GM13977 (cell line): ENCODE results near the gene SLC10A7.

Experiments
- DNase-seq: peaks from one replicate; pipeline ENCODE4 v3.0.0; 2012; ENCODE audit warnings: low spot score
- in situ Hi-C: fragments of 300-500 bp; cut with MboI; formaldehyde crosslinking; loops from one replicate; pipeline ENCODE4 v1.12.0; 2022; ENCODE audit warnings: low sequenced_read_pairs, low pct_unique_long_range_greater_than_20kb, mixed read lengths, inconsistent platforms; ENCODE audit not compliant: unreplicated experiment
- TF ChIP-seq, protein P1 (sequence below): IDR thresholded peaks from 2 replicates; pipeline ENCODE4 v1.5.1; 2012; ENCODE audit warnings: mild to moderate bottlenecking, control low read depth; ENCODE audit not compliant: insufficient read depth; ENCODE audit errors: extremely low read depth, missing control alignments

SLC10A7 gene

GRCh38 chr4:146340798-146341197 is 180.9 kb downstream of the SLC10A7 start:
- peak; percentile 16 for DNase-seq
- in situ Hi-C loops: loop anchor here (25.0 kb wide), 1 partner anchor 747 kb away; no protein-coding TSS in a partner anchor
- TF ChIP-seq, protein P1, sequence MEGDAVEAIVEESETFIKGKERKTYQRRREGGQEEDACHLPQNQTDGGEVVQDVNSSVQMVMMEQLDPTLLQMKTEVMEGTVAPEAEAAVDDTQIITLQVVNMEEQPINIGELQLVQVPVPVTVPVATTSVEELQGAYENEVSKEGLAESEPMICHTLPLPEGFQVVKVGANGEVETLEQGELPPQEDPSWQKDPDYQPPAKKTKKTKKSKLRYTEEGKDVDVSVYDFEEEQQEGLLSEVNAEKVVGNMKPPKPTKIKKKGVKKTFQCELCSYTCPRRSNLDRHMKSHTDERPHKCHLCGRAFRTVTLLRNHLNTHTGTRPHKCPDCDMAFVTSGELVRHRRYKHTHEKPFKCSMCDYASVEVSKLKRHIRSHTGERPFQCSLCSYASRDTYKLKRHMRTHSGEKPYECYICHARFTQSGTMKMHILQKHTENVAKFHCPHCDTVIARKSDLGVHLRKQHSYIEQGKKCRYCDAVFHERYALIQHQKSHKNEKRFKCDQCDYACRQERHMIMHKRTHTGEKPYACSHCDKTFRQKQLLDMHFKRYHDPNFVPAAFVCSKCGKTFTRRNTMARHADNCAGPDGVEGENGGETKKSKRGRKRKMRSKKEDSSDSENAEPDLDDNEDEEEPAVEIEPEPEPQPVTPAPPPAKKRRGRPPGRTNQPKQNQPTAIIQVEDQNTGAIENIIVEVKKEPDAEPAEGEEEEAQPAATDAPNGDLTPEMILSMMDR: peak; percentile 42

- no peak for DNase-seq
- TF ChIP-seq, protein P1: peak; percentile 47
- in situ Hi-C loops: loop anchor here (10.0 to 25.0 kb wide), 2 partner anchors 576 to 749 kb away; no protein-coding TSS in a partner anchor
Measured at GRCh38 chr4:146338512-146338911, 183.2 kb downstream of the SLC10A7 start.

DNA sequence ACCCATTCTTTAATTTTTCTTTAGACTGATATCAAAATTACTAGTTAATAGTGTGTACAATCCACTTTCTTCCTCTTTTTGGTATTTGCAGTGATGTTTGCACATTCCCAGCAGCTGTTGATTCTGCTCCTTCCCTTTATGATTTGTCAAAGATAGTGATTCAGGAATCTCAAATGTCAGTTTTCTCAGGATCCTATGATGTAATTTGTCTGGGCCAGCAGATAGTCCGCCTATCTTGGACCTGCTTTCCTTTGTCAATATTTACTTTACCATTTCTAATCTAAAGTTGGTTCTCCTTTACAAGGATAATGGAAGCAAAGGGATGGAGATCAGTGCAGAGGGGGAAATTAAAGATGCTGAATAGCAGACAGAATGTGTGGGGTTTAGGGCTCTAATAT is 185.3 kb downstream of the SLC10A7 start:
- DNase-seq: no peak
- TF ChIP-seq, protein P1: no peak
- in situ Hi-C loops: loop anchor here (10.0 to 25.0 kb wide), 2 partner anchors 578 to 751 kb away; no protein-coding TSS in a partner anchor

GRCh38 chr4:146335763-146336409 is 185.9 kb downstream of the SLC10A7 start:
- TF ChIP-seq, protein P1: no peak
- no peak for DNase-seq
- in situ Hi-C loops: loop anchor here (10.0 to 25.0 kb wide), 2 partner anchors 579 to 751 kb away; no protein-coding TSS in a partner anchor

GRCh38 chr4:146334862-146335449 is 186.8 kb downstream of the SLC10A7 start:
- TF ChIP-seq, protein P1: no peak
- DNase-seq: no peak
- in situ Hi-C loops: loop anchor here (10.0 to 25.0 kb wide), 2 partner anchors 580 to 752 kb away; no protein-coding TSS in a partner anchor

DNA sequence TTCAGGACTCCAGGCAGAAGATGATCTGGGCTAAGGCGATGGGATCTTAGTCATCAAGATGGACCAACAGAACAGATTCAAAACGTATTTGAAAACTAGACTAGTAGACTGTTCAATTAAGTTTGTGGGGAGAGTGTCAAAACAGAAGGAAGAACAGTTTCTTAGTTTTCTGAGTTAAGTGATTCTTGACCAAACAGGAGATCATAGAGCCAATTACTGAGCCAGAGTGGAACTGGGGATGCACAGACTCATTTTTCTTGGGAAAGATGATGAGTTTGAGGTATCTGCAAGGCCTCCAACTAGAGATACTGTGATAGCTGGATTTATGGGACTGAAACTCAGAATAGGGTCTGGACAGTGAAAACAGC is 187.9 kb downstream of the SLC10A7 start:
- in situ Hi-C loops: loop anchor here (10.0 to 25.0 kb wide), 2 partner anchors 581 to 753 kb away; no protein-coding TSS in a partner anchor
- TF ChIP-seq, protein P1: no peak
- DNase-seq: no peak
